NOMO-1 treated with dmso at 0.1 percent for 144 hours (cell line): Measurements from ENCODE around the gene MINDY1.
A peak's percentile ranks its signal among the peaks of the same experiment; 100 is the strongest.

Source experiments
- DNase-seq: peaks from one replicate; lab custom pipeline; 2025; ENCODE audit not compliant: unreplicated experiment; lab: John Stamatoyannopoulos, UW

MINDY1 gene

DNA sequence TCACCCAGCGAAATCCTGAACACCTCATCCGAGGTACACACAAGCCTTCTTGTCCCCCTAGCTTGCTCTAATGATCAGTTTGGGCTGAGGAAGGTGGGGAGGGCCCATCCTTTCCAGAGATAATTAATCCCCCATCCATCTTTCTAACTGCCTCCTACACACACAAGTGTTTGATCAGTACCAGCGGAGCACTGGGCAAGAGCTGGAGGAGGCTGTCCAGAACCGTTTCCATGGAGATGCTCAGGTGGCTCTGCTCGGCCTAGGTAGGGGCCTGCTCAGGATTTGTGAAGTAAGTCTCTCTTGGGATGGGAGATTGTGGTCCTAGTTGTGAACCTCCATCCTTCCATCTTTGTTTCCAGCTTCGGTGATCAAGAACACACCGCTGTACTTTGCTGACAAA is 18.8 kb downstream of the MINDY1 start:
- no peak for DNase-seq

DNA sequence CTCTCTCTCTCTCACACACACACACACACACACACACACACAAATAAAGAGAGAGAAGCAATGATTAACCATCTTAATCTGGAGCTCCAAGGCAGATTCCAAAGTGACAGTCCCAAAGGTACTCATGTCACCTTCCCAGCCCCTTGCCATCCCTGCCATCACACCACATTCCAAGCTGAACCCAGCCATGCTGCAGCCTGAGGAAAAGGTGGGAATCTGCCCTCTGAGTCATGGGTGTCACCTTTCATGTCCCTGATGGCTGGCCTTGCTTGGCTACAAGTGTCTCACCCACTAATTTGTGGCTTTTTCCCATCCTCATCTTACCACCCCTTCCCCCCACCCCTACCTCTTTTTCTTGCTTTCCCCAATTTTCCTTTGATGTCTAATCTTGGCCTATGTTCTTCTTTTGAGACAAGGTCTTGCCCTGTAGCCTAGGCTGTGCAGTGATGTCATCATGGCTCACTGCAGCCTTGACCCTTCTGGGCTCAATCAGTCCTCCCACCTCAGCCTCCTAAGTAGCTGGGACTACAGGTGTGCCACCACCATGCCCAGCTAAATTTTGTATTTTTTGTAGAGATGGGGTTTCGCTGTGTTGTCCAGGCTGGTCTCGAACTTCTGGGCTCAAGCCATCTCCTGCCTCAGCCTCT is 21.4 kb downstream of the MINDY1 start:
- DNase-seq: no peak

DNA sequence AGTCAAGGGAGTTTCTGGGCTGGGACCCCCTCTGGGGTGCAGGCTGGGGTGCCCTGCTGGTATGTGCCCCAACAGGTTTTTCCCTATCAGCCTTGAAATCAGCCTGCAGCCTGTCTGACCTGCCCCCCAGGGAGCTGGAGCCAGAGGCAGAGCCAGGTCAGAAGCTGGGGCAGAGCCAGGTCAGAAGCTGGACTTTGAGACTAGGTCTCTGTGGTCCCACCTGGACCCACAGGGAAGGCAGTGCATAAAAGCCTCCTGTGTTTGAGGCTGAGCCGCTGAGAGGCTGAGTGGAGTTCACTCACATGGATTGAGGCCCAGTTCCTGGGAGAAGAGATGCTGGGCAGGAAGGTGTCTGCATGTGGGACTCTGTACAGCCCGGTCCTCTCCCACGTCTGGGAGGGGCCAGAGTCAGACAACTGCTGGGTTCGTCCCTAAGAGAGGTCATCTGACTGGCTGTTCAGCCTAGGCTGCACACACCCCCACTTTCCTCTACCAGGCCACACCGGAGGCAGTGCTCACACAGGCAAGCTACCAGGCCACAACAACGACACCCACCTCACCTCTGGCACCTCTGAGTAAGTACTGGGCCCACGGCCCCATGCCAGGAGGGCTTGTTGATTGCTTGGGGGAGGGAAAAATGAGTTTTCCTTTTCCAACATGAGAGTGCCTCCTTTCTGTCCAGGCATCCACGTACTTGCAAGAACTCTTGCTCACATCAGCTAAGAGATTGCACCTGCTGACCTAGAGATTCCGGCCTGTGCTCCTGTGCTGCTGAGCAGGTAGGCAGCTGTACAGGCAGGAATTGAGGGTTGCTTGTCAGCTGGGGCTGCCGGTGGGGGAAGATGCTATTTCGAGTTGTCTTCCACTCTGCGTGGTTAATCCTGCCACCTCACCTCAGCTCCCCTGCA is 24.6 kb downstream of the MINDY1 start, which contains the start of gene ANXA9:
ANXA9 (plus strand) TSS at position 488 of the 908 bp plus-strand sequence. CDS start 814 bp downstream, outside the sequence.
- DNase-seq: no peak

DNA sequence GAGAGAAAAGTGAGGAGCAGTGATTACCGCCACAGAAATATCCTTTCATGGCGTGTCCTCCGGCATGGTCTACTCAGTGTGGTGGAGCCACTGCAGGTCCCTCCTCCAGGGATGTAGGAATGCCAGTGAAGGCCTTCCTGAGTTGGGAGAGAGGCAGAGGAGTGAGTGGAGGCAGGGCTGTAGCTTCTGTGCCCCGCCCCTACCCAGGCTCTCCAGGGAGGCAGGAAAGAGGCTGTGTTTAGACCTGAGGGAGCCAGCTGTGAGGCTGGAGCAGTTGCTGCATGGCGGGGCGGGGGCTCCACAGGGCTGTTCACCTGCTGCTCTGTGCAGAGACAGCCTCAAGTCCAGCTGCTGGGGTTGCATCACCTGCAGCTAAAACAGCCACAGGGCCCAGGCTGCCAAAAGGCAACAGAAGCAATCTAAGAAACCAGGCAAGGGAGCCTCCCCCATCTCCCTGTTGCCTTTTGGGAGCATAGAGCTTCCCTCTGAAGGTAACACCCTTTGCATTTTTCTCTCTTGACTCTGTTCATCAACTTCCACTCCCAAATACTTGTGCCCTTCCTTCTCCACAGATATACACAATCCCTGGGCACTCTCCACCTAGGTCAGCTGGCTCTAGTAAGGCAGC is 25.4 kb downstream of the MINDY1 start:
- DNase-seq: no peak

DNA sequence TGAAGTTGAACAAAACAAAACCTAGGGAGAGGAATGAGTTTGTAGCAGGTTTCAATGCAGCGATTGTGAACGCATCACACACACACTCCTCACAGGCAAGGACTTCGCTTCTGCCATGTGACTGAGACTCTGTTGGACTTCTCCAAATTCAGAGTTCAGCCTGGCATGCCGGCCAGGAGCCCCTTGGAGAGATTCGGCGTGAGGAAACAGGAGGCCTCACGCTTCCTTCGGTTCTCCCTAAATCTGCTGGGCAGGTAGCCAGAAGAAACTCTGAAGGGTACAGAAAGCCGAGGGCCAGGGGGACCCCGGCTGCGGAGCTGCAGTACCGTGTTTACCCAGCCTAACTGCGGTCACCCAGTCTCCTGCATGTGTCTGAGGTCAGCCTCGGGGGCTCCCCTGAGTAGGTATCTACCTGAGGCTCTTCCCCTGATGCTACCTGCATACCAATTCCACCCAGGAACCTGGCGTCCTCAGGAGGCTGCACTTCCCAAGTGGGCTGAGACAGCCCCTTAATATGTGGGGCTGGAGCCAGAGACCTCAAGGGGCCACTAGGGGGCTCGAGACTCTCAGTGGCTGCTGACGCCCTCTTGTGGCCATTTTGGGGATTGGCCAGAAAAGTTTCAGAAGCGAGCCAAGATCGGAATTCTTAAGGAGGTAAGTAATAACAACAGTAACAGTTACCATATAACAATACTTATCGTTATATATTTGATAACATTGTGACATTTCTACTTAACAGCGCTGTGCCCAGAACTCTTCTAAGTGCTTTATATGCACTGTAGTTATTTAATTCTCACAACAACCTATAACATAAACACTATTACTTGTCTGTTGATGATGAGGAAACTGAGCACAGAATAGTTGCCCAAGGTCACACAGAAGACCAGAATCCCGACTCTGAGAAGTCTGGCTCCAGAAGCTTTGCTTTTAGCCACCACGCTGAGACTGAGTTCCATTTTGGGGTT is 27.3 kb downstream of the MINDY1 start:
- peak; percentile 70 for DNase-seq

DNA sequence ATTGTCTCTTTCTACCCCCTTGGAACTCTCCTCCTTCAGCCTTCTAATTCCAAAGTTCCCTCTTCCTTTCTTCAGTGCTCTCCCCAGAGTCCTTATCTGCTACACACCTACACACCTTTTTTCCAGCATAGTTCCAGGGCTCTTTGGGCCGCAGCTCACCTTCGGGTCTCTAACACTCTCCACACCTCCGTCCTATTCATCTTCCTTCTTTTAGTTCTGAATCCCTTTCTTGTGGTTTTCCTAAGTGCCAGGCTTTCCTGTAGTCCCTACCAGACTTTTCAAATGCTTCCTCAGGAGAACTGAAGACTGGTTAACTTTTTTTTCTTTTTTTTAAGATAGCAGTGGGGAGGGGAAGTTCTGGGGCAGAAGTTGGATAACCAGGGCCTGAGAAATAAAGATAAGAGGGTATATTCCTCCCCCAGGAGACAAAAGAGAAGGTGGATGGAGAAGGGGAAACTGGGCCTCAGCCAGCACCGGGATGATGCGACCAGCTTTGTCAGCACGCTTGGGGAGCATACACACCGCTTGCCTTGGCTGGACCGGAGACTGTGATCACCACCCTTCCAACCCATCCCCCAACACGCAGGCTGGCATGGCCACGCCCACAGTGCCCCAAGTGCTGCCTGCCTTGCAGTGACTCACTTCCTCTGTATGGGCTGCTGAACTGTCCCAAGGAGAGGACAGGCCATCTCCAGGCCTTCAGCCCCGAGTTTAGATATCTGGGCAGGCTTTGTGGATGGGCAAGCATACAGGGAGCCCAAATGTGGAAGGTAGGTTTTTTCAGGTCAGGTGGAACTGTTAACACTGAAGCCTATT is 29.6 kb downstream of the MINDY1 start:
- peak; percentile 90 for DNase-seq

DNA sequence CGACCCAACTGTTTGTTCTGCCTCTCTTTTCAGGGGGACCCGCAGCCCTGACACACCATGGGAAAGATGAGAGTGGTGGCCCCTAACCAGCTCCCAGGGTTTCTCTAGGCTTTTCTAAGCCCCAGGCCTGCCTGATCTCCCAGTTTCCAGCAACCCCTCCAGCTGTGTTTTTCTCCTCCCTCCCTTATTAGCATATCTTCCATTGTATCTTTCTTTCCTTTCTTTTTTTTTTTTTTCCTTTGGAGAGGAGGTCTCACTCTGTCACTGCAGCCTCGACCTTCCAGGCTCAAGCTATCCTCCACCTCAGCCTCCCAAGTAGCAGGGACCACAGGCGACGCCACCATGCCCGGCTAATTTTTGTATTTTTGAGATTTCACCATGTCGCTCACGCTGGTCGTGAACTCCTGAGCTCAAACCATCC is 30.3 kb downstream of the MINDY1 start:
- DNase-seq: no peak

DNA sequence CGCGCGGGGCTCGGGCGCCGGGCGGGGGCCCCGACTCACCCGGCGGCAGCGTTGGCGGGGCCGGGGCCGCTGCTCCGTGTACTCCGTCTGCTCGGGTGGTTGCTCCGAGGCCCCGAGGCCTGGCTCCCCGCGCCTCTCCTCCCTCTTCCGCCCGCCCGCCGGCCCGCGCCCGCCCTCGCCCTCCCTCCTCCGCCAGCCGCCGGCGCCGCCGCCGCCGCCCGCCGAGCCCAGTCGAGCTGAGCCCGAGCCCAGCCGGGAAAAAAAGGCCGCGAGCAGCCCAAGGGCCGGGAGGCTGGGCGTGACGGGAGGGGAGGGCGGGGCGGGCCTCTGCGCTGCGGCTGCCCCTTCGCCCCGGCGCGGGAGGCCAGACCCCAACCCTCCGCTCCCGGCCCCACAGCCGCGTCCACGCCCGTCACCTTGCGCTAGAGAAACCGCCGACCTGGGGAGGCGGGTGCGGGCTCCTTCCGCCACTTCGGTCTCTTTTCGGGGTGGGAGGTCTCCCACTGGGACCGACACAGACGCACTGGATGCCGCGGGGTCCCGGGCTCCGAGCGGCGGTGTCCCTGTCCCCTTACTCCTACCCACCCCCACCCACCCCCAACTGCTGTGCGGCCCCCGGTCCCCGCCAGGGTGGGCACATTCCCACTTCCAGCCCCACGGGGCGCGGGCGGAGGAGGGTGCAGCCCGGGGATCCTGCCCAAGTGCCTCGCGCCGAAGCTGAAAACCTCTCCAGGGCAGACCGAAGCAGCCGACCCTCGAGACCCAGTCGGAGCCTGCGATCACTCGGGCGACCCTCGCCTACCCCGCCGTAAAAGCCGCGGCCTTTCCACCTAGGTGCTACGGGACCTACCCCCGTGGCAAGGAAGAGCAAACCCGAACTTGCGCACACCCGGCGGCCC is 31.9 kb downstream of the MINDY1 start, which contains the start of gene CERS2:
CERS2 (minus strand) TSS at position 256 of the 899 bp plus-strand sequence. CDS start 5,745 bp downstream, outside the sequence.
- peak; percentile 48 for DNase-seq

DNA sequence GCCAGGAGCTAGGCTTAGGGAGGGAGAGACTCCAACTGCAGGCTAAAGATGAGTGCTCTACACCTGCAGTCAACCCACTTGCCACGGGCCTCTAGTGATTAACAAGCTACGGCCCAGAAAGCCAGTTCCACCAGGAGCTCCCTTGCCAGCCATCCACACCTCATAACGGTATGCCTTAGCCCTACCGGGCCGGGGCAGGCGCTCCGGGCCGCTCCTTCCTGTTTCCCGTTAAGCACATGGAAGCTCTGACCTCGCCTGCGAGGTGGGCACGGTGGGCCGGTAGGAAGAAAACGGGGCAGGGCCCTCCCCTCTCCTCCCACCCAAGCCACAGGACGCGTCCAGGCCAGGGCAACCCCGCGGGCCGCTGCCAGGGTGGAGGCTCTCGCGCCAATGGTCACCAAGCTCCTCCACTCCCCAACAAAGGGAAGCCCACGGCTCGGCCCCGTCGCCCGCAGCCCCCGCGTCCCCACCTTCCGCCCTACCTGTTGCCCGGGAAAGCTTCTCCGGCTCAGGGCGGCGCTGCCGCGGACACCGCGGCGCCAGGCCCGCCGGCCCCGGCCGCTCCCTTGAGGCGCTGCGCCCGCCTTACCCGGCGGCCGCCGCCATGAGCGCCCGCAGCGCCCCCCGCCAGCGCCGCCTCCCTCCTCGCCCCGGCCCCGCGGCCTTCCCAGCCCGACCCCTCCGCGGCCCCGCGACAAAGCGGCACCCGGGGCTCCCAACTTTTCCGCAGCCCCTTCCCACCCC is 32.7 kb downstream of the MINDY1 start:
- DNase-seq: no peak

DNA sequence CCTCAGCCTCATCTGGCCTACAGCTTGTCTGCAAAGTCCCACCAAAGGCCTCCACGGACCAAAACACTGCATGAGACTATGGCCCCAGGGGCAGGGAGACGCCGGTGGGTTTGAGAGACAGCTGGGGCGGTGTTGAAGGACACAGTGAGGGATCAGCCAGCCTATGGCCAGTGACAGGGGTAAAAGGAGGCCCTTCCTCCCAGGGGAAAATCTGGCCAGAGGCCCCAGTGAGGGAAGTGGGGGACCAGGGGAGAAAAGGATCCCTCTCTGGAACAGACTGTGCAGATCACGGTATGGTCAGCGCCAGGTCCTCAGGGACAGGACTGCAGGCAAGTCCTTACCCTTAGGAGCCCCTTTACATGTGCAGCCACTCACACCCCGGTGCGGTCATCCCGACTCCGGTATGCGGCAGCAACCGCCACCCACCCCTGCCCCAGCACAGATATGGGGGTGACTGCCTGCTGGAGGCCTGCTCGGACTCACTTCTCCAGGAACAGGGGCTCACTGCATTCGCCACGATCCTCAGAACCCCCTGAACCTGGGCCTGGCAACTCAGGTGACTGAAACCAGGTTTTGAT is 33.4 kb downstream of the MINDY1 start:
- no peak for DNase-seq

DNA sequence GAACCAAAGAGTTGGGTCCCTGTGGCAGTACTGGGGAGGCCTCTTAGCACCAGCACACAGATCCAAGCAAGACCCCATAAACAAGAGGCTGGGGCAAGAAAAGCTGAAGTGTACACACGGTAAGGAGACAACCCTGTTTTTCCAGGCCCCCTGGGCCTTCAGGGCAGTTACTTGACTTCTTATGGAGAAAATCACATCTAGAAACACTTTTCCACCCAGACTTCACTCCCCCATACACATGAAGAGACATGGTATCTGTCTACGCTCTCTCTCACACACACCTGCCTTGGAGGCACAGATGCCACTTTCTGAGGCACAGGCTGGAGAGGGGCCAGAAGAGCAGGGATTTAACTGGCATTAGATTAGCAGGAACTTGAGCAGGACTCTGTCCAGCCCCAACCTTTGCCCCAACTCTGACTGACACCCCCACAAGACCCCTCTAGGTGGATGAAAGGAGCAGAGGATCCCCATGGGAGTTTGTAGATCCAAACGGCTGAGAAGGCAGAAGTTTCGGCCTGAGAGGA is 34.2 kb downstream of the MINDY1 start:
- DNase-seq: no peak

DNA sequence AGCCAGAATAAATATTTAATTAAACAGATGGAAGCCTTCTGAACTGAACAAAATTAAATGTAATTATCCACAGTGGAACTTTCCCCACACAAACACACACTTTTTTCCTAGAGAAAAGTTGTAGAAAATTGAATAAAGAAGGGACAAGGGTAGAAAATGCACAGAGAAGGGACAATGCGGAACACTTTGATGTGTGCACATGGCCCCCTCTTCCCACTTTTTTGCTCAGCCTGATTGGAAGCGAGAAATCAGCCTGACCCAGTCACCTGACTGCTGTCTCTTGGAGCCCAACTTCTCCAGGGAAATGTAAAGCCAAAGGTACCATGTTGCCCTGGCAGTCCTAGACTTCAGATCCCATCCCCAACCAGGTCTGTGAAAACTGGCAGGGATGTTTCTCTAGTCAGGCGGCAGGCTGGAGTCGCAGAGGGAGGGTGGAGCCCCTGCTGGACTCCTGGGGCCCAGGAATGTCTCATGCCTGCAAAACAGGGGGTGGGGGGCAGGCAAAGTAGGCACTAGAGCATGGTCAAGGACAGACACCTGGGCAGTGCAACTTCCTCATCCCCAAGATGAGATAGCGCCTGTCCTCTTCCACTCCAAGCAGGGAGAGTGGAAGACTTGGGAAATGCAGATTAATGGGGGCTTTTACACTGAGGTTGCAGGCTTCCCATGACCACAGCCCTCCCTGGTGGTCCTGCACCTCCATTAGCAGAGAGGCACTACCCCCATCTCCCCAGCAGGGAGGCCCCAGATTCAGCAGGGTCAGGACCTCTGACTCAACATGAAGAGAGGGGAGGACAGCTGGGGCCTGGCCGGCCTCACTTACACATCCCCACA is 34.9 kb downstream of the MINDY1 start:
- no peak for DNase-seq

DNA sequence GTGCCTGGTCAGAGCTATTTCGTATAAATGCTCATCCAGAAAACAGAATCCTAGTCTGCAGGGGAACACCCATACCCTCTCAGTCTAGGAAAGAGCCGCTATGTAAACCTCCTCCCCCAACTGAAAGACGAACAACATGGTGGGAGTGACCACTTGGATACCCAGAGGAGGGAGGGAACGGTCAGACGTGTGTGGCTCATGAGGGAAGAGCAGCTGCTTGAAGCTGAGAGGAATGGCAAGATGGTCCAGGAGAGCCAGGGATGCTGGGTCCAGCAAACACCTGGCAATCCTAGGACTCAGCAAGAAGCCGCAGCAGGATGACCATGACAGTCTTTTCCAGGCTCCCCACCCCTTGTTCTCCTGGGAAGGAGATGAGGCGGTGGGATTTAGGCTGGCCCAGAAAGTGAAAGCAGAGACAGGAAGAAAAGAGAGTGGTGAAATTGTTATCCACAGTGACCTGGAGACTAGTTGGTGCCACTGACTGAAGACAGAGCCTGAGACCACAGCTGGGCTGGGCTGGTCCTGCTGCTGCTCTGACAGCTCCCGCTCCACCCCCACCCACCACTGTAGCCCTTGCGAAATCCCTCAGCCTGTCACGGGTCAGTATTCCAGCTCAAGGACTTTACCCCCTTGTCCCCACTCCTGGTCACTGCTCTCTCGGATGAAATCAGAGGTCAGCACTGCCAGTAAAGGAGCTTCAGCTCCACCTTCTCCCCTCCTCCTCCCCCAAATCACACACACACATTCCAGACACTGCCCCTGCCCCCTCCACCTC is 35.7 kb downstream of the MINDY1 start:
- DNase-seq: no peak

DNA sequence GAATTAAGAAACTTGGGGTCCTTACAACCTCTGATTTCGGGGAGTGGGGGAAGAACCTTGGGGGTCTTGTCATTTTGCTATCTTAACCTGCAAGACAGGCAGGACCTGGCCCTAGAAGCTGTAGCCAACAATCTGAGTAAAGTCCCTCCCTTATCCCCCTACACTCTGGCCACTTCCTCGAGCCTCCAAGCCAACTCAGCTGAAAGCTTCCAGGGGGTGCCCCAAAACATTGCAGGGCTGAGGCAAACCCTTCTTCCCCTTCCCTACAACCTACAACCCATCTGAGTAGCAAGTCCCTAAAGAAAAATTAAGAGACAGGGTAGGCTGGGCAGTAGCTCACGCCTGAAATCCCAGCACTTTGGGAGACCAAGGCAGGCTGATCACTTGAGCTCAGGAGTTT is 37.1 kb downstream of the MINDY1 start:
- DNase-seq: no peak

DNA sequence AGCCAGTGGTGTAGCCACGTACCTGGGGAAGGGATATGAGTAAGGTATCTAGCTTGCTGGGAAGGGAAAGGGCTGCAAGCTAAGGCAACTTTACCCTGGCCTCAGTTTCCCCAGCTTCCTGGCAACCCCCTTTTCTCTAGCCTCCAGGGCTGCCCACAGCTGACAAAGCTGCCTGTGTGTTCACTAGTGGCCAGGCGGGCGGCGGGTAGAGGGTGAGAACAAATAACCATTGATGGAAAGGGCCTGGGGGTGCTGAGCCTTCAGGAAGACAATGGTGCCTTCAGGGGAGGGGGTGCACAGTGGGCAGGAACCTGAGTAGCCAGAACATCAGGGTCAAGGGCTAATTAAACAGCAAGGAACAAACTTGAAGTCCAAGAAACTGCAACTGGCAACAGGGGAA is 38.2 kb downstream of the MINDY1 start:
- no peak for DNase-seq

DNA sequence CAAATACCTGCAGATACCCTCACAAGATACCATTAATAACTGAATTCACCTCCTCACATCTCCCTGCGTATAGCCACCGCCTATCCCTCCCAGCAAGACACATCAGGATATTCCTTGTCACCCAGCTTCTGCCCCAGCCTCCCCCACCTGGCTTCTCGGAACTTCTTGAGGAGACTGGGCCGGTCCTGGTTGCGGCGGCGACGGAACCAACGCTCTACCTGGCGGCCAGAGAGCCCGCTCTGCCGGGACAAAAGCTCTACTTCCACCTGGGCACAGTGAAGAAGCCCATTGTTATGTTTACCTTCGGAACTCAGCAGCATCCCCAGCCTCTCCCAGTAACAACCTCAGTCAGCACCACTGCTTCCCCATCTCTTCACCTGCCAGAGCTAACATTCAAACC is 38.8 kb downstream of the MINDY1 start:
- DNase-seq: no peak
